Measurements from ENCODE around the gene SH3GL3.

The SH3GL3 gene

GRCh38 chr15:83503595-83504364, 56.6 kb downstream of the SH3GL3 start:
- H4K20me1 ChIP-seq (ENCODE audit: insufficient read depth, low read length, poor library complexity, severe bottlenecking): no peaks in the 10 kb centered on the region
- H3K9ac ChIP-seq (ENCODE audit: low read depth, low read length, poor library complexity, severe bottlenecking): no peak overlapping the region
- no peak overlapping the region for H2AFZ ChIP-seq (ENCODE audit: low read length)
- H3K4me3 ChIP-seq (ENCODE audit: low read length, poor library complexity, severe bottlenecking): no peak overlapping the region
- no peaks in the 10 kb centered on the region for H3K4me1 ChIP-seq (ENCODE audit: insufficient read depth, low read length, poor library complexity, severe bottlenecking)
- H3K36me3 ChIP-seq (ENCODE audit: insufficient read depth, low read length): no peaks in the 10 kb centered on the region
- no peaks in the 10 kb centered on the region for H3K79me2 ChIP-seq (ENCODE audit: insufficient read depth, low read length)
- no peak overlapping the region for H3K4me2 ChIP-seq (ENCODE audit: low read depth, low read length, poor library complexity, severe bottlenecking)
- H3K9me2 ChIP-seq (replicated peaks; ENCODE audit: low read depth, low read length): no peaks in the 10 kb centered on the region
- no peaks in the 10 kb centered on the region for H3K27me3 ChIP-seq (ENCODE audit: insufficient read depth, low read length, poor library complexity, severe bottlenecking)
- peaks cover 2% of the 10 kb centered on the region; the same call in 1 of the 2 replicates for H3K9me3 ChIP-seq (ENCODE audit: insufficient read depth, low read depth, low read length)
- no peaks in the 10 kb centered on the region for H3F3A ChIP-seq (ENCODE audit: low read depth)
- TF ChIP-seq EZH2phosphoT487 (IDR thresholded peaks at IDR 0.05; ENCODE audit: borderline replicate concordance) (no peak), CTCF (conservative IDR thresholded peaks at IDR 0.05; ENCODE audit: low read length) (no peak)

GRCh38 chr15:83504365-83504764, 57.2 kb downstream of the SH3GL3 start:
- H3K4me2 ChIP-seq (ENCODE audit: low read depth, low read length, poor library complexity, severe bottlenecking): no peak overlapping the region

GRCh38 chr15:83510001-83510400, 62.9 kb downstream of the SH3GL3 start:
- Histone ChIP-seq H3K9me3 (ENCODE audit: insufficient read depth, low read depth, low read length) (no peaks in the 10 kb centered on the region), H3K4me1 (ENCODE audit: insufficient read depth, low read length, poor library complexity, severe bottlenecking) (no peaks in the 10 kb centered on the region), H3K9ac (ENCODE audit: low read depth, low read length, poor library complexity, severe bottlenecking) (no peak overlapping the region), H2AFZ (ENCODE audit: low read length) (no peak overlapping the region), H4K20me1 (ENCODE audit: insufficient read depth, low read length, poor library complexity, severe bottlenecking) (no peaks in the 10 kb centered on the region), H3F3A (ENCODE audit: low read depth) (no peaks in the 10 kb centered on the region), H3K4me3 (ENCODE audit: low read length, poor library complexity, severe bottlenecking) (no peak overlapping the region), H3K79me2 (ENCODE audit: insufficient read depth, low read length) (no peaks in the 10 kb centered on the region), H3K9me2 (replicated peaks; ENCODE audit: low read depth, low read length) (no peaks in the 10 kb centered on the region), H3K36me3 (ENCODE audit: insufficient read depth, low read length) (no peaks in the 10 kb centered on the region), H3K4me2 (ENCODE audit: low read depth, low read length, poor library complexity, severe bottlenecking) (no peak overlapping the region), H3K27me3 (ENCODE audit: insufficient read depth, low read length, poor library complexity, severe bottlenecking) (no peaks in the 10 kb centered on the region)
- TF ChIP-seq CTCF (conservative IDR thresholded peaks at IDR 0.05; ENCODE audit: low read length) (no peak), EZH2phosphoT487 (IDR thresholded peaks at IDR 0.05; ENCODE audit: borderline replicate concordance) (no peak)

More at GRCh38 chr15:83504365-83504764, 57.2 kb downstream of the SH3GL3 start:
- H3K4me1 ChIP-seq (ENCODE audit: insufficient read depth, low read length, poor library complexity, severe bottlenecking): no peaks in the 10 kb centered on the region
- no peaks in the 10 kb centered on the region for H3K27me3 ChIP-seq (ENCODE audit: insufficient read depth, low read length, poor library complexity, severe bottlenecking)
- no peak overlapping the region for H2AFZ ChIP-seq (ENCODE audit: low read length)
- H4K20me1 ChIP-seq (ENCODE audit: insufficient read depth, low read length, poor library complexity, severe bottlenecking): no peaks in the 10 kb centered on the region
- H3K36me3 ChIP-seq (ENCODE audit: insufficient read depth, low read length): no peaks in the 10 kb centered on the region
- H3K9ac ChIP-seq (ENCODE audit: low read depth, low read length, poor library complexity, severe bottlenecking): no peak overlapping the region
- H3K79me2 ChIP-seq (ENCODE audit: insufficient read depth, low read length): no peaks in the 10 kb centered on the region
- H3K9me2 ChIP-seq (replicated peaks; ENCODE audit: low read depth, low read length): no peaks in the 10 kb centered on the region
- H3F3A ChIP-seq (ENCODE audit: low read depth): no peaks in the 10 kb centered on the region
- H3K4me3 ChIP-seq (ENCODE audit: low read length, poor library complexity, severe bottlenecking): no peak overlapping the region
- no peaks in the 10 kb centered on the region; the same call in 1 of the 2 replicates for H3K9me3 ChIP-seq (ENCODE audit: insufficient read depth, low read depth, low read length)
- no peak for TF ChIP-seq EZH2phosphoT487 (IDR thresholded peaks at IDR 0.05; ENCODE audit: borderline replicate concordance)
- TF ChIP-seq CTCF (conservative IDR thresholded peaks at IDR 0.05; ENCODE audit: low read length): no peak

Measured in Loucy (cell line).